ENCODE data around the gene PDE8B.

PDE8B gene

GRCh38 chr5:77280036-77280435 lies 69.6 kb downstream of the PDE8B start:
- Histone ChIP-seq H3K4me1 (ENCODE audit: control insufficient read depth, insufficient read depth, low read length, poor library complexity, severe bottlenecking) (no peaks in the 10 kb centered on the region), H3K9me3 (ENCODE audit: control insufficient read depth, low read length) (no peaks in the 10 kb centered on the region), H3K27me3 (replicated peaks; ENCODE audit: control insufficient read depth, insufficient read depth, low read length, poor library complexity, severe bottlenecking) (no peaks in the 10 kb centered on the region), H3K4me3 (ENCODE audit: insufficient read depth, low read depth, low read length, poor library complexity, severe bottlenecking) (no peak overlapping the region), H3K27ac (ENCODE audit: insufficient read depth, low read length, poor library complexity, severe bottlenecking) (no peak overlapping the region), H3K36me3 (ENCODE audit: control insufficient read depth, insufficient read depth, low read length) (no peaks in the 10 kb centered on the region)
- DNase-seq = no peak

DNA sequence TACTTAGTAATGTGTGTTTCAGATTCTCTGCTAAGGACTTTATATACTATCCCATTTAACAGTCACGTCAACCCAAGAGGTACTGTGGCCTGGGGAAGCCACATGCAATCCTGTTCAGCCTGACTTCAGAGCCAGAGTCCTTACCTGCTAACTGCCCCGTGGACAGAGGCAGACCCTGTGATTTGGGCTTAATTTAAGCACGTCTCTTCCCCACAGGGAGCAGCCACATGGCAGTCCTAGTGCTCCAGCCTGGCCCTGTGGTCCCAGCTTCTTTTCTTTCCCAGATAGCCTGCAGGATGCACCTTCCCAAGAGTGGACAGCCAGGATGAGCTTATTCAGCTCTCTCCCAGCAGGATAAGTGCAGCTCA lies 71.5 kb downstream of the PDE8B start:
- no peaks in the 10 kb centered on the region for H3K4me1 ChIP-seq (ENCODE audit: control insufficient read depth, insufficient read depth, low read length, poor library complexity, severe bottlenecking)
- no peak overlapping the region for H3K27ac ChIP-seq (ENCODE audit: insufficient read depth, low read length, poor library complexity, severe bottlenecking)
- no peak overlapping the region for H3K4me3 ChIP-seq (ENCODE audit: insufficient read depth, low read depth, low read length, poor library complexity, severe bottlenecking)
- no peaks in the 10 kb centered on the region for H3K27me3 ChIP-seq (replicated peaks; ENCODE audit: control insufficient read depth, insufficient read depth, low read length, poor library complexity, severe bottlenecking)
- DNase-seq = no peak
- H3K36me3 ChIP-seq (ENCODE audit: control insufficient read depth, insufficient read depth, low read length) = no peaks in the 10 kb centered on the region
- no peaks in the 10 kb centered on the region for H3K9me3 ChIP-seq (ENCODE audit: control insufficient read depth, low read length)

DNA sequence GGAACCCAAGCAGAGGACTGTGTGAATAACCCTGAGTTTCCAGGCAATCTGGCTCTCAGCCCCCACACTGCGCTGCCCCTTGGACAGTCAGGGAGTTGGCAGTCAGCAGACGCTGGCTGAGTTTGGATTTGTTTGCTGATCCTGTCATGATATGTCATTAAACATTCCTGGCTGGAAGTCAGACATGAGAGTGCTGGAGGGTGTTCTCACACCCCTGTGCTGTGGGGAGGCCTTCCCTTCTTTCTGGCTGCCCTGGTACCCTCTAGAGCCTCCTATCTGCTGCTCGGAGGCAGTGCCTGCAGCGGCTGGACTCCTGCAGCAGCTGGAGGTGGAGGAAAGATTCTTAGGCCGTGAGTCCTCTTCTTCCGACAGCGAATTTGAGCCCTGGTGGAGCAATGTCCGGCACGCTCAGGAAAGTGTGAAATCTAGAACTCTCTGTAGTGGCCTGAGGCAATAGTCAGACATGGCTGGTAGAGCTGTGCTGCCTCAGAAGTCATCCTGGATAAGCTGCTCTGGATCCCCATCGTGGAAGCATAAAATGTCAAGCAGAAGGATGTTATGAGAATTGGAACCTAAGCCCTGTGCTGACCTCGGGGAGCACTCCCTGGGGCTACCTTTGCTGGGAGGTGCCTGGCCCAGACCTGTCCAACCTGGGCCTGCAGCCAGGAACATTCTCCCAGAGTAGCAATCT lies 72.0 kb downstream of the PDE8B start:
- no peaks in the 10 kb centered on the region for H3K36me3 ChIP-seq (ENCODE audit: control insufficient read depth, insufficient read depth, low read length)
- no peak for DNase-seq
- no peak overlapping the region for H3K27ac ChIP-seq (ENCODE audit: insufficient read depth, low read length, poor library complexity, severe bottlenecking)
- H3K27me3 ChIP-seq (replicated peaks; ENCODE audit: control insufficient read depth, insufficient read depth, low read length, poor library complexity, severe bottlenecking) = no peaks in the 10 kb centered on the region
- no peaks in the 10 kb centered on the region for H3K4me1 ChIP-seq (ENCODE audit: control insufficient read depth, insufficient read depth, low read length, poor library complexity, severe bottlenecking)
- no peaks in the 10 kb centered on the region for H3K9me3 ChIP-seq (ENCODE audit: control insufficient read depth, low read length)
- H3K4me3 ChIP-seq (ENCODE audit: insufficient read depth, low read depth, low read length, poor library complexity, severe bottlenecking) = no peak overlapping the region

DNA sequence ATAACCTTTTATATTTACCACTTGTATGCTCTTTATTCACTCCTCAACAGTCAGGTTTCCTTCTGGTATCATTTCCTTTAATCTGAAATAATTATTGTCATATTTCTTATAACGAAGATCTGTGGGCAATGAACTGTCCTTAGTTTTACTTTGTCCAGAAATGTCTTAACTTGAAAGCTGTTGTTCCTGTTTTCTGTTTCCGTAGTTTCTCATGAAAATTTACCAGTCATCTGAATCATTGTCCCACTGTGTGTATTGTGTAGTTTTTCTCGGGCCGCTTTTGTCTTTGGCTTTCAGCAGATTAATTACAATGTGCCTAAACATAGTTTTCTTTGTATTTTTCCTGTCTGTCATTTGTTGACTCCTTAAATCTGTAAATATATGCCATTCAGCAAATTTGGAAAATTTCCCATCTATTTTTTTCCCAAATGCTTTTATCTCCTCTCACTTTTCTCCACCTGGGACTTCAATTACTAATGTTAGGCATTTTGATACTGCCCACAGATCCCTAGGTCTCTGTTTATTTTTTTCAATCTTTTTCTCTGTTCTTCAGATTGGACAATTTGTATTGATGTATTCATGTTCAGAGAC lies 74.9 kb downstream of the PDE8B start:
- DNase-seq = no peak
- H3K27me3 ChIP-seq (replicated peaks; ENCODE audit: control insufficient read depth, insufficient read depth, low read length, poor library complexity, severe bottlenecking) = no peaks in the 10 kb centered on the region
- H3K36me3 ChIP-seq (ENCODE audit: control insufficient read depth, insufficient read depth, low read length) = no peaks in the 10 kb centered on the region
- no peak overlapping the region for H3K27ac ChIP-seq (ENCODE audit: insufficient read depth, low read length, poor library complexity, severe bottlenecking)
- no peaks in the 10 kb centered on the region for H3K4me1 ChIP-seq (ENCODE audit: control insufficient read depth, insufficient read depth, low read length, poor library complexity, severe bottlenecking)
- no peaks in the 10 kb centered on the region for H3K9me3 ChIP-seq (ENCODE audit: control insufficient read depth, low read length)
- no peak overlapping the region for H3K4me3 ChIP-seq (ENCODE audit: insufficient read depth, low read depth, low read length, poor library complexity, severe bottlenecking)

DNA sequence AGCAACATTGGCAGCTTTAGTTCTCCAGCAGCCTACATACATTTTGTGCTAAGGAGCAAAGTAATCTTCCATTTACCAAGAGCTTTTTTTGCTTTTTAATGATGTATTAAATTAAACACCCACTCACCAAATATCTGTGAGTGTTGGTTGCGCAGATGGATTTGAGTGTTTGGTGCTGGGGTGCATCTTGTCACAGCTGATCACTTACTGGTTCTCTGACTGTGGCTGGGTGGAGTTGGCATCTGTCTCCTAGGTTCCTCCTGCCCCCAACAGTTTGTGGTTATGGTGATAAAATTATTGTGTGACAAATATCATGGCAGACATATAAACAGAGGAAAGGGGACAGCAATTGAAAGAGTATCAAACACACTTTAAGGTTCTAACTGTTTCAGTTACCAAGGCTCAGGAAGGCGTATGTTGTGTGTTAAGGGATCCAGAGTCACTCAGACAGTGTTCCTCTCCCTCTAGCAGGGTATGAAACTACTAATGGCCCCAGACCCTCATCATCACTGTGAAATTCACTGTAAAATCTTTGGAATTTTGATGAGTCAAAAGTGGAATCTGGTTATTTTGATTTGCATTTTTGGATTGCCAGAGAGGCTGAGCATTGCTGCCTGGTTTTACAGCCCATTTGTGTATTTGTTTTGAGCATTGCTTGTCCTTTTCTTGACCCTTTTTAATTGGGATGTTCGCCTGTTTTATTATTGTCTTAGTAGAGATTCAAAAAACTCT lies 81.7 kb downstream of the PDE8B start:
- Histone ChIP-seq H3K9me3 (ENCODE audit: control insufficient read depth, low read length) (no peaks in the 10 kb centered on the region), H3K4me3 (ENCODE audit: insufficient read depth, low read depth, low read length, poor library complexity, severe bottlenecking) (no peak overlapping the region), H3K4me1 (ENCODE audit: control insufficient read depth, insufficient read depth, low read length, poor library complexity, severe bottlenecking) (no peaks in the 10 kb centered on the region), H3K27ac (ENCODE audit: insufficient read depth, low read length, poor library complexity, severe bottlenecking) (no peak overlapping the region), H3K36me3 (ENCODE audit: control insufficient read depth, insufficient read depth, low read length) (no peaks in the 10 kb centered on the region), H3K27me3 (replicated peaks; ENCODE audit: control insufficient read depth, insufficient read depth, low read length, poor library complexity, severe bottlenecking) (no peaks in the 10 kb centered on the region)
- no peak for DNase-seq

- DNase-seq = no peak
- H3K4me3 ChIP-seq (ENCODE audit: insufficient read depth, low read depth, low read length, poor library complexity, severe bottlenecking) = no peak overlapping the region
- H3K36me3 ChIP-seq (ENCODE audit: control insufficient read depth, insufficient read depth, low read length) = no peaks in the 10 kb centered on the region
- no peaks in the 10 kb centered on the region for H3K27me3 ChIP-seq (replicated peaks; ENCODE audit: control insufficient read depth, insufficient read depth, low read length, poor library complexity, severe bottlenecking)
- no peaks in the 10 kb centered on the region for H3K4me1 ChIP-seq (ENCODE audit: control insufficient read depth, insufficient read depth, low read length, poor library complexity, severe bottlenecking)
- H3K27ac ChIP-seq (ENCODE audit: insufficient read depth, low read length, poor library complexity, severe bottlenecking) = no peak overlapping the region
- no peaks in the 10 kb centered on the region for H3K9me3 ChIP-seq (ENCODE audit: control insufficient read depth, low read length)
Observed at GRCh38 chr5:77294185-77294584, 83.7 kb downstream of the PDE8B start.

DNA sequence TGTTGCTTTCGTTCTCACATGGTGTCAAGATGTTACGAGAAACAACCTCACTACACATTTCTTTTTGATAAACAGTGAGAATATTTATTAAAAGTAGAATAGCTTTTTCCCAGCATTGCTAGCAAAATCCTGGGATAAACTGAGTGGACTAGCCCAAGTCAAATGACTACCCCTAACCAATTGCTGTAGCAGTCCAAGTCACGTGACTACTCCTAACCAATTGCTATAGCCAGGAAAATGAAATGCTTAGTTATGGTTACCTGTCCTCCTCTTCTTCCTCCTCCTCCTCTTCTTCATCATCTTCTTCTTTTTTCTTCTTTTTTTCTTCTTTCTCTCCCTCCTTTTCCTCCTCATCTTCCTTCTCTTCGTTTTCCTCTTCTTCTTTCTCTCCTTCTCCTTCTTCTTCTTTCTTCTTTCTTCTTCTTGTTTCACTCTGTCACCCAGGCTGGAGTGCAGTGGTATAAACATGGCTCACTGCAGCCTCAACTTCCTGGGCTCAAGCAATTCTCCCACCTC lies 85.4 kb downstream of the PDE8B start:
- H3K27ac ChIP-seq (ENCODE audit: insufficient read depth, low read length, poor library complexity, severe bottlenecking) = no peak overlapping the region
- no peaks in the 10 kb centered on the region for H3K4me1 ChIP-seq (ENCODE audit: control insufficient read depth, insufficient read depth, low read length, poor library complexity, severe bottlenecking)
- DNase-seq = no peak
- no peaks in the 10 kb centered on the region for H3K9me3 ChIP-seq (ENCODE audit: control insufficient read depth, low read length)
- H3K36me3 ChIP-seq (ENCODE audit: control insufficient read depth, insufficient read depth, low read length) = no peaks in the 10 kb centered on the region
- H3K4me3 ChIP-seq (ENCODE audit: insufficient read depth, low read depth, low read length, poor library complexity, severe bottlenecking) = no peak overlapping the region
- no peaks in the 10 kb centered on the region for H3K27me3 ChIP-seq (replicated peaks; ENCODE audit: control insufficient read depth, insufficient read depth, low read length, poor library complexity, severe bottlenecking)

- no peaks in the 10 kb centered on the region for H3K9me3 ChIP-seq (ENCODE audit: control insufficient read depth, low read length)
- no peaks in the 10 kb centered on the region for H3K36me3 ChIP-seq (ENCODE audit: control insufficient read depth, insufficient read depth, low read length)
- no peaks in the 10 kb centered on the region for H3K4me1 ChIP-seq (ENCODE audit: control insufficient read depth, insufficient read depth, low read length, poor library complexity, severe bottlenecking)
- H3K27ac ChIP-seq (ENCODE audit: insufficient read depth, low read length, poor library complexity, severe bottlenecking) = no peak overlapping the region
- no peak for DNase-seq
- H3K4me3 ChIP-seq (ENCODE audit: insufficient read depth, low read depth, low read length, poor library complexity, severe bottlenecking) = no peak overlapping the region
- no peaks in the 10 kb centered on the region for H3K27me3 ChIP-seq (replicated peaks; ENCODE audit: control insufficient read depth, insufficient read depth, low read length, poor library complexity, severe bottlenecking)
Observed at GRCh38 chr5:77298146-77298545, 87.7 kb downstream of the PDE8B start.

GRCh38 chr5:77300451-77300850 lies 90.0 kb downstream of the PDE8B start:
- no peaks in the 10 kb centered on the region for H3K9me3 ChIP-seq (ENCODE audit: control insufficient read depth, low read length)
- H3K27ac ChIP-seq (ENCODE audit: insufficient read depth, low read length, poor library complexity, severe bottlenecking) = no peak overlapping the region
- H3K36me3 ChIP-seq (ENCODE audit: control insufficient read depth, insufficient read depth, low read length) = no peaks in the 10 kb centered on the region
- no peak for DNase-seq
- H3K27me3 ChIP-seq (replicated peaks; ENCODE audit: control insufficient read depth, insufficient read depth, low read length, poor library complexity, severe bottlenecking) = no peaks in the 10 kb centered on the region
- H3K4me3 ChIP-seq (ENCODE audit: insufficient read depth, low read depth, low read length, poor library complexity, severe bottlenecking) = no peak overlapping the region
- H3K4me1 ChIP-seq (ENCODE audit: control insufficient read depth, insufficient read depth, low read length, poor library complexity, severe bottlenecking) = no peaks in the 10 kb centered on the region

- DNase-seq = no peak
- H3K27ac ChIP-seq (ENCODE audit: insufficient read depth, low read length, poor library complexity, severe bottlenecking) = no peak overlapping the region
- no peaks in the 10 kb centered on the region for H3K27me3 ChIP-seq (replicated peaks; ENCODE audit: control insufficient read depth, insufficient read depth, low read length, poor library complexity, severe bottlenecking)
- H3K4me1 ChIP-seq (ENCODE audit: control insufficient read depth, insufficient read depth, low read length, poor library complexity, severe bottlenecking) = no peaks in the 10 kb centered on the region
- H3K9me3 ChIP-seq (ENCODE audit: control insufficient read depth, low read length) = no peaks in the 10 kb centered on the region
- H3K4me3 ChIP-seq (ENCODE audit: insufficient read depth, low read depth, low read length, poor library complexity, severe bottlenecking) = no peak overlapping the region
- H3K36me3 ChIP-seq (ENCODE audit: control insufficient read depth, insufficient read depth, low read length) = no peaks in the 10 kb centered on the region
Observed at GRCh38 chr5:77301447-77301883, 91.0 kb downstream of the PDE8B start.

Measured in effector memory CD4-positive, alpha-beta T cell (primary cell).